ENCODE results near the gene MAST1.

GRCh38 chr19:12838886-12839756 lies 806 bp downstream of the MAST1 start:
- TF ChIP-seq POLR2A (IDR thresholded peaks at IDR 0.05; ENCODE audit: low read depth, low read length) = no peak
- no peak for TF ChIP-seq POLR2AphosphoS5 (IDR thresholded peaks at IDR 0.05; ENCODE audit: low read depth, low read length)

Data from GM12892 (cell line).